Neutrophil (primary cell): ENCODE results near the gene SRP68.

Source experiments
- H3K27ac ChIP-seq: fragments of 200-600 bp; sonication (generic); 2 replicates; pipeline ENCODE4 v1.5.1; 2016; ENCODE audit warnings: mild to moderate bottlenecking, moderate library complexity
- H3K27me3 ChIP-seq: fragments of 200-600 bp; sonication (generic); 2 replicates; pipeline ENCODE4 v1.6.0; 2016; ENCODE audit warnings: mild to moderate bottlenecking
- H3K36me3 ChIP-seq: fragments of 200-600 bp; sonication (generic); 2 replicates; pipeline ENCODE4 v1.5.1; 2017
- H3K4me1 ChIP-seq, 2 experiments: fragments of 200-600 bp in 1 of 2; sonication (generic) in 1 of 2; 1 replicate in 1 of 2; 2 replicates in 1 of 2; pipeline versions ENCODE4 v1.5.1 to v1.6.1; 2013 to 2016; ENCODE audit warnings: low read depth in 1 of 2, low read length in 1 of 2, mild to moderate bottlenecking in 1 of 2, moderate library complexity in 1 of 2; ENCODE audit not compliant: control insufficient read depth in 1 of 2, insufficient read depth in 1 of 2
- H3K4me3 ChIP-seq, 2 experiments: fragments of 200-600 bp in 1 of 2; sonication (generic) in 1 of 2; 1 replicate in 1 of 2; 2 replicates in 1 of 2; pipeline ENCODE4 v1.5.1; 2013 to 2016; ENCODE audit warnings: low read depth in 1 of 2, low read length in 1 of 2, mild to moderate bottlenecking in 1 of 2, moderate library complexity in 1 of 2
- H3K9me3 ChIP-seq: fragments of 200-600 bp; sonication (generic); 2 replicates; pipeline ENCODE4 v1.5.1; 2016
- TF ChIP-seq, protein P1 (sequence below): fragments of 200-600 bp; sonication (generic); IDR thresholded peaks from 2 replicates; pipeline ENCODE4 v1.5.1; 2016; ENCODE audit warnings: antibody characterized with exemption

Gene SRP68

DNA sequence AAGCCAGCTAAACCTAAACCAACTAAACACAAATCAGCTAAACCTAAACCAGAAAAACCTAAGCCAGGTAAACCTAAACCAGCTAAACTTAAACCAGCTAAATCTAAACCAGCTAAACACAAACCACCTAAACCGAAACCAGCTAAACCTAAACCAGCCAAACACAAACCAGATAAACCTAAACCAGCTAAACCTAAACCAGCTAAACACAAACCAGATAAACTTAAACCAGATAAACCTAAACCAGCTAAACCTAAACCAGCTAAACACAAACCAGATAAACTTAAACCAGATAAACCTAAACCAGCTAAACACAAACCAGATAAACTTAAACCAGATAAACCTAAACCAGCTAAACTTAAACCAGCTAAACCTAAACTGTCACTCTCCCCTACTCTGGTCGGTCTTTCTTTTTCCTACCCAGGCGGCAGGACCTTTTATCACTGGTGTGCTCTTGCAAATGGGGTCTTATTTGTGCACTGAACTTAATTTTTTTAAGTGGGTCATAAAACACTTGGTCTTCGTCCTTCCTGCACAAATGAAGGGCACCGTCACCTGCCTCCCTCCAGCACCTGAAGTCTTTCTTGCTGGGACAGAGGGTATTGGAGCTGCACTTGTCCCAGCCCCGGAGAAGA lies 52.4 kb downstream of the SRP68 start:
- H3K4me1 ChIP-seq = no peaks in the 10 kb centered on the region
- H3K27ac ChIP-seq = no peak overlapping the region
- H3K36me3 ChIP-seq = no peaks in the 10 kb centered on the region
- H3K27me3 ChIP-seq = no peaks in the 10 kb centered on the region
- TF ChIP-seq, protein P1, sequence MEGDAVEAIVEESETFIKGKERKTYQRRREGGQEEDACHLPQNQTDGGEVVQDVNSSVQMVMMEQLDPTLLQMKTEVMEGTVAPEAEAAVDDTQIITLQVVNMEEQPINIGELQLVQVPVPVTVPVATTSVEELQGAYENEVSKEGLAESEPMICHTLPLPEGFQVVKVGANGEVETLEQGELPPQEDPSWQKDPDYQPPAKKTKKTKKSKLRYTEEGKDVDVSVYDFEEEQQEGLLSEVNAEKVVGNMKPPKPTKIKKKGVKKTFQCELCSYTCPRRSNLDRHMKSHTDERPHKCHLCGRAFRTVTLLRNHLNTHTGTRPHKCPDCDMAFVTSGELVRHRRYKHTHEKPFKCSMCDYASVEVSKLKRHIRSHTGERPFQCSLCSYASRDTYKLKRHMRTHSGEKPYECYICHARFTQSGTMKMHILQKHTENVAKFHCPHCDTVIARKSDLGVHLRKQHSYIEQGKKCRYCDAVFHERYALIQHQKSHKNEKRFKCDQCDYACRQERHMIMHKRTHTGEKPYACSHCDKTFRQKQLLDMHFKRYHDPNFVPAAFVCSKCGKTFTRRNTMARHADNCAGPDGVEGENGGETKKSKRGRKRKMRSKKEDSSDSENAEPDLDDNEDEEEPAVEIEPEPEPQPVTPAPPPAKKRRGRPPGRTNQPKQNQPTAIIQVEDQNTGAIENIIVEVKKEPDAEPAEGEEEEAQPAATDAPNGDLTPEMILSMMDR = no peak
- H3K4me3 ChIP-seq = no peak overlapping the region
- H3K9me3 ChIP-seq = no peaks in the 10 kb centered on the region

DNA sequence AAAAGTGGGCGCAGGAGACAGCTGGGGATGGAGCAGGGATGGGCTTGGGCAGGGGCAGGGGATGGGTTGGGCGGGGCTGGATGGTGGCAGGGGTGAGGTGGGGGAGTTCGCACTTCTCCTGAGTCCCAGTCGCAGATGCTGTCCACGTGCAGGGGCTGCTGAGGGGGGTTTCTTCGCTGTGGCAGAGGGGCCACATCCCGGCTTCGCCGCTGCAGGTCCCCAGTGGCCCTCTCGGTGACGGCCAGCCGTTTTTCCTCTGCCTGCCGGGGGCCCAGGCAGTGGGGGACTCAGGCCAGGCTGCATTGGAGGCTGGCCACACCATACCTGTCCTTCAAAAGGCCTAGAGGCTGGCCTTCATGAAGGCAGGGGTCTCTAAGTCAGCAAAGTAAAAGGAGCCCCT lies 53.5 kb downstream of the SRP68 start:
- H3K27ac ChIP-seq = no peak overlapping the region
- TF ChIP-seq, protein P1 = no peak
- no peaks in the 10 kb centered on the region for H3K36me3 ChIP-seq
- H3K9me3 ChIP-seq = no peaks in the 10 kb centered on the region
- H3K27me3 ChIP-seq = peaks cover 5% of the 10 kb centered on the region
- peaks cover 0 to 4% of the 10 kb centered on the region in 2 experiments for H3K4me1 ChIP-seq
- no peak overlapping the region for H3K4me3 ChIP-seq

DNA sequence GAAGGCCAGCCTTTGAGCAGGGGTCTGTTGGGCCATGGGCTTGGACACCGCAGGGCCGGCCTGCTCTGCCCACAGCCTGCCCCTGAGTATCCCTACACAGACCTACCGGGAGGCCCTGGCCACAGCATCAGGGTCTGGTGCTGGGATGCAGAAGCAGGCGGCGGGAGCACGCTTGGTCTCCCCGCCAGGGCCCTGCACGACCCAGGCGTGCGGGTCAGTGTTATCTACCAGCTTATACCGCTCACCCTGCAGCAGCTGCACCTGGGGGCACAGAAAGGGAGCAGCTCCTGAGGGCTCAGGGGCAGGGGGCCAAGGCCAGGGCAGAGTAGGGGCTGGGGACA lies 54.0 kb downstream of the SRP68 start:
- TF ChIP-seq, protein P1 = no peak
- H3K4me1 ChIP-seq = peaks cover 0 to 4% of the 10 kb centered on the region in 2 experiments
- H3K27ac ChIP-seq = no peak overlapping the region
- H3K4me3 ChIP-seq = no peak overlapping the region
- peaks cover 5% of the 10 kb centered on the region for H3K27me3 ChIP-seq
- no peaks in the 10 kb centered on the region for H3K9me3 ChIP-seq
- H3K36me3 ChIP-seq = no peaks in the 10 kb centered on the region

- no peaks in the 10 kb centered on the region for H3K9me3 ChIP-seq
- TF ChIP-seq, protein P1 = no peak
- H3K4me1 ChIP-seq = peaks cover 0 to 4% of the 10 kb centered on the region in 2 experiments
- H3K27ac ChIP-seq = no peak overlapping the region
- peaks cover 5% of the 10 kb centered on the region for H3K27me3 ChIP-seq
- H3K4me3 ChIP-seq = no peak overlapping the region
- no peaks in the 10 kb centered on the region for H3K36me3 ChIP-seq
Observed at GRCh38 chr17:76017481-76018339, 54.6 kb downstream of the SRP68 start.

GRCh38 chr17:76014925-76015261 lies 57.4 kb downstream of the SRP68 start:
- Histone ChIP-seq H3K36me3 (no peaks in the 10 kb centered on the region), H3K27ac (no peak overlapping the region), H3K27me3 (peaks cover 5% of the 10 kb centered on the region)

More at GRCh38 chr17:76014925-76015261, 57.4 kb downstream of the SRP68 start:
- no peak overlapping the region for H3K4me3 ChIP-seq
- no peaks in the 10 kb centered on the region for H3K9me3 ChIP-seq
- TF ChIP-seq, protein P1 = no peak
- H3K4me1 ChIP-seq = peaks cover 0 to 4% of the 10 kb centered on the region in 2 experiments
